ENCODE data around the gene PEX5L.

GRCh38 chr3:179957264-179957845, 79.4 kb downstream of the PEX5L start:
- TF ChIP-seq CTCF (IDR thresholded peaks at IDR 0.05) (no peak), EP300 (IDR thresholded peaks at IDR 0.05) (no peak)

All from tibial nerve (tissue), 4 donors.